Stimulated activated CD8-positive, alpha-beta memory T cell treated with anti-CD3 and anti-CD28 coated beads, Interleukin-2, amount 100 ng/mL, for 1 hour (primary cell): ENCODE measurements around the gene ZMYND8.
"Not testable (repeated sequence)": the region's sequence is repeated elsewhere in the genome, so short reads cannot be mapped to it uniquely, and the experiment has no call there.

Experiments used
- DNase-seq, 2 donors: peaks; one replicate each; pipeline ENCODE4 v3.0.0-alpha.2; 2020; ENCODE audit warnings: low read depth in 2 of 2

The ZMYND8 gene

GRCh38 chr20:47265984-47266383 lies 90.5 kb downstream of the ZMYND8 start:
- no peak for DNase-seq

GRCh38 chr20:47265214-47265613 lies 91.3 kb downstream of the ZMYND8 start:
- no peak for DNase-seq

- DNase-seq = not testable (repeated sequence)
Observed at GRCh38 chr20:47264137-47264769, 92.2 kb downstream of the ZMYND8 start.

GRCh38 chr20:47263465-47264084 lies 92.9 kb downstream of the ZMYND8 start:
- DNase-seq = no peak

- no peak for DNase-seq
Observed at GRCh38 chr20:47263080-47263464, 93.4 kb downstream of the ZMYND8 start.

- no peak for DNase-seq
Observed at GRCh38 chr20:47262365-47263013, 94.0 kb downstream of the ZMYND8 start.

GRCh38 chr20:47262008-47262364 lies 94.5 kb downstream of the ZMYND8 start:
- DNase-seq = no peak

- DNase-seq = not testable (repeated sequence)
Observed at GRCh38 chr20:47261161-47261774, 95.2 kb downstream of the ZMYND8 start.

GRCh38 chr20:47260540-47261126 lies 95.9 kb downstream of the ZMYND8 start:
- DNase-seq = not testable (repeated sequence)

GRCh38 chr20:47258745-47259695 lies 97.5 kb downstream of the ZMYND8 start:
- no peak for DNase-seq

GRCh38 chr20:47257771-47258170 lies 98.7 kb downstream of the ZMYND8 start:
- no peak for DNase-seq

- no peak for DNase-seq
Observed at GRCh38 chr20:47257256-47257655, 99.2 kb downstream of the ZMYND8 start.

GRCh38 chr20:47256668-47257236 lies 99.7 kb downstream of the ZMYND8 start:
- DNase-seq = no peak

GRCh38 chr20:47253872-47254271 lies 102.6 kb downstream of the ZMYND8 start:
- no peak for DNase-seq

GRCh38 chr20:47252879-47253307 lies 103.6 kb downstream of the ZMYND8 start:
- DNase-seq = no peak

- no peak for DNase-seq
Observed at GRCh38 chr20:47251154-47252020, 105.1 kb downstream of the ZMYND8 start.

- no peak for DNase-seq
Observed at GRCh38 chr20:47250360-47250759, 106.1 kb downstream of the ZMYND8 start.

GRCh38 chr20:47249913-47250312 lies 106.6 kb downstream of the ZMYND8 start:
- DNase-seq = no peak

- no peak for DNase-seq
Observed at GRCh38 chr20:47248448-47248966, 108.0 kb downstream of the ZMYND8 start.

GRCh38 chr20:47247972-47248371 lies 108.5 kb downstream of the ZMYND8 start:
- DNase-seq = no peak
